Tibial artery (tissue), 4 donors: ENCODE data around the gene IGFBP1.

ENCODE experiments used
- DNase-seq, 2 donors: peaks; one replicate each; pipeline ENCODE4 v3.0.0-alpha.2; 2019
- H3K27ac ChIP-seq, 2 donors: fragments of 200-600 bp; sonication (generic) in 1 of 2; 1 replicate in 1 of 2; 2 replicates in 1 of 2; pipeline ENCODE4 v1.5.1; 2018 to 2019; ENCODE audit warnings: mild to moderate bottlenecking in 1 of 2
- H3K27me3 ChIP-seq, 2 donors: fragments of 200-600 bp; sonication (generic) in 1 of 2; one replicate each; pipeline versions ENCODE4 v1.5.1 to v1.6.0; 2016 to 2019
- H3K36me3 ChIP-seq, 3 donors: fragments of 200-600 bp; sonication (generic) in 2 of 3; one replicate each; pipeline ENCODE4 v1.5.1; 2016 to 2019; ENCODE audit warnings: mild to moderate bottlenecking in 2 of 3
- H3K4me1 ChIP-seq, 4 donors: fragments of 200-600 bp; sonication (generic) in 2 of 4; 1 replicate in 3 of 4; 2 replicates in 1 of 4; pipeline ENCODE4 v1.5.1; 2016 to 2019
- H3K4me3 ChIP-seq, 2 donors: fragments of 200-600 bp; sonication (generic) in 1 of 2; 1 replicate in 1 of 2; 2 replicates in 1 of 2; pipeline ENCODE4 v1.5.1; 2018 to 2019; ENCODE audit warnings: mild to moderate bottlenecking in 2 of 2
- H3K9me3 ChIP-seq, 3 donors: fragments of 200-600 bp; sonication (generic) in 1 of 3; one replicate each; pipeline ENCODE4 v1.5.1; 2016 to 2019
- intact Hi-C: fragments of 100-400 bp; cut with DNase I; formaldehyde crosslinking; loops from one replicate; pipeline ENCODE4 v1.15.0; 2023; ENCODE audit warnings: low total_unique reads
- TF ChIP-seq, protein P1 (sequence below), 2 experiments: fragments of 200-600 bp in 1 of 2; fragments of 450-650 bp in 1 of 2; IDR thresholded peaks; one replicate each; pipeline ENCODE4 v1.5.1; 2017 to 2019; ENCODE audit warnings: antibody characterized with exemption in 2 of 2, mild to moderate bottlenecking in 1 of 2, moderate library complexity in 1 of 2

IGFBP1 gene

GRCh38 chr7:45909561-45909960, 21.3 kb downstream of the IGFBP1 start:
- Histone ChIP-seq H3K4me1 (no peaks in the 10 kb centered on the region), H3K27ac (no peak overlapping the region), H3K9me3 (no peaks in the 10 kb centered on the region), H3K27me3 (no peaks in the 10 kb centered on the region), H3K36me3 (peaks cover 16 to 38% (median 24%) of the 10 kb centered on the region in 3 donors), H3K4me3 (no peak overlapping the region)
- TF ChIP-seq, protein P1, sequence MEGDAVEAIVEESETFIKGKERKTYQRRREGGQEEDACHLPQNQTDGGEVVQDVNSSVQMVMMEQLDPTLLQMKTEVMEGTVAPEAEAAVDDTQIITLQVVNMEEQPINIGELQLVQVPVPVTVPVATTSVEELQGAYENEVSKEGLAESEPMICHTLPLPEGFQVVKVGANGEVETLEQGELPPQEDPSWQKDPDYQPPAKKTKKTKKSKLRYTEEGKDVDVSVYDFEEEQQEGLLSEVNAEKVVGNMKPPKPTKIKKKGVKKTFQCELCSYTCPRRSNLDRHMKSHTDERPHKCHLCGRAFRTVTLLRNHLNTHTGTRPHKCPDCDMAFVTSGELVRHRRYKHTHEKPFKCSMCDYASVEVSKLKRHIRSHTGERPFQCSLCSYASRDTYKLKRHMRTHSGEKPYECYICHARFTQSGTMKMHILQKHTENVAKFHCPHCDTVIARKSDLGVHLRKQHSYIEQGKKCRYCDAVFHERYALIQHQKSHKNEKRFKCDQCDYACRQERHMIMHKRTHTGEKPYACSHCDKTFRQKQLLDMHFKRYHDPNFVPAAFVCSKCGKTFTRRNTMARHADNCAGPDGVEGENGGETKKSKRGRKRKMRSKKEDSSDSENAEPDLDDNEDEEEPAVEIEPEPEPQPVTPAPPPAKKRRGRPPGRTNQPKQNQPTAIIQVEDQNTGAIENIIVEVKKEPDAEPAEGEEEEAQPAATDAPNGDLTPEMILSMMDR (IDR thresholded peaks at IDR 0.05): no peak
- DNase-seq: no peak
- intact Hi-C loops: no loop called here

GRCh38 chr7:45910855-45911254, 22.6 kb downstream of the IGFBP1 start:
- DNase-seq: no peak
- H3K4me3 ChIP-seq: no peak overlapping the region
- H3K27ac ChIP-seq: no peak overlapping the region
- no peaks in the 10 kb centered on the region for H3K9me3 ChIP-seq
- H3K36me3 ChIP-seq: peaks cover 27 to 51% (median 37%) of the 10 kb centered on the region in 3 donors
- H3K4me1 ChIP-seq: no peaks in the 10 kb centered on the region
- H3K27me3 ChIP-seq: no peaks in the 10 kb centered on the region
- intact Hi-C loops: no loop called here
- TF ChIP-seq, protein P1 (IDR thresholded peaks at IDR 0.05): no peak

DNA sequence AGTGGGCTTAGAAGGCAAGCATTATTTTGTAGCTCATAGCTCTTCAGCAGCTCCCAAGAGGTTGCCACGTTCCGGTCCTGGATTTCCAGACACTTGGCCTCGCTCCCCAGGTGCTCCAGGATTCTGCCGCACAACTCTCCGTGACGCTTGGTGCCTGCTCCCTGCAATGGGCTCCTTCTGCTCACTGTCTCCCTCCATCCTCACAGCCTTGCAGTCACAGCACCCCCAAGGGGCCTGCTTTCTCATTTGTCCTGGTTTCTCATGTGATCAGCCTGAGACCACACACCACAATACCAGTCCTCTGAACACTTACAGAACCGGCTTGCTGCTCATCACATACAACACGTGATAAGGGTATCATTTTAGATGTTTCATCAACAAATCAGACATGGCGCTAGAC, 23.0 kb downstream of the IGFBP1 start:
- intact Hi-C loops: no loop called here
- H3K36me3 ChIP-seq: peaks cover 32 to 56% (median 42%) of the 10 kb centered on the region in 3 donors

DNA sequence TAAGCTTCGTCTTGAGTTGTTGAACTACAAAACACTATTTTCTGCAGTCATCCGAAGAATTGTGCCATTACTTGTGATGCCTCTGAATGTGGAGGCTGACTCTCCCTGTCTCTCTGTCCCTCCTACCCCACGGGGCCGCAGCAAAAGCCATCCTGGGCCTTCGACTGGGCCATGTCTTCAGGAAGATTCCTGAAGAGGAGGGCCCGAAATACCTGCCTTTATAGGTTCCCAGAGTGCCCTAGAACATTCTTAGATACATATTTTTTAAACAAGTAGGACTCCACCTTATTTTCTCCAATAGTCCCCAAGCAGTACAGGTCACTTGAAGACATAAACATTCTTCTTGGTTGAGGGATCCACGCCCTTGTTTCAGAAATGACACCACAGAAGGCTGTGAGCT, 24.7 kb downstream of the IGFBP1 start:
- Histone ChIP-seq H3K9me3 (no peaks in the 10 kb centered on the region), H3K36me3 (peaks cover 41 to 65% (median 44%) of the 10 kb centered on the region in 3 donors), H3K4me3 (no peak overlapping the region), H3K27ac (no peak overlapping the region), H3K27me3 (no peaks in the 10 kb centered on the region), H3K4me1 (peaks cover 0 to 9% (median 7%) of the 10 kb centered on the region in 4 donors)
- TF ChIP-seq, protein P1 (IDR thresholded peaks at IDR 0.05): no peak
- intact Hi-C loops: no loop called here
- no peak for DNase-seq

More for the DNA sequence above, 23.0 kb downstream of the IGFBP1 start:
- Histone ChIP-seq H3K4me3 (no peak overlapping the region), H3K27ac (no peak overlapping the region), H3K27me3 (no peaks in the 10 kb centered on the region), H3K4me1 (no peaks in the 10 kb centered on the region), H3K9me3 (no peaks in the 10 kb centered on the region)
- no peak for DNase-seq
- TF ChIP-seq, protein P1 (IDR thresholded peaks at IDR 0.05): no peak

GRCh38 chr7:45914911-45915310, 26.6 kb downstream of the IGFBP1 start:
- Histone ChIP-seq H3K27me3 (no peaks in the 10 kb centered on the region), H3K27ac (no peak overlapping the region), H3K4me3 (no peak overlapping the region), H3K9me3 (no peaks in the 10 kb centered on the region), H3K36me3 (peaks cover 41 to 65% (median 44%) of the 10 kb centered on the region in 3 donors), H3K4me1 (peaks cover 0 to 26% (median 21%) of the 10 kb centered on the region in 4 donors)
- TF ChIP-seq, protein P1 (IDR thresholded peaks at IDR 0.05): no peak
- intact Hi-C loops: loop anchor here (5.0 kb wide), 1 partner anchor 1267 kb away; no protein-coding TSS in a partner anchor
- no peak for DNase-seq

DNA sequence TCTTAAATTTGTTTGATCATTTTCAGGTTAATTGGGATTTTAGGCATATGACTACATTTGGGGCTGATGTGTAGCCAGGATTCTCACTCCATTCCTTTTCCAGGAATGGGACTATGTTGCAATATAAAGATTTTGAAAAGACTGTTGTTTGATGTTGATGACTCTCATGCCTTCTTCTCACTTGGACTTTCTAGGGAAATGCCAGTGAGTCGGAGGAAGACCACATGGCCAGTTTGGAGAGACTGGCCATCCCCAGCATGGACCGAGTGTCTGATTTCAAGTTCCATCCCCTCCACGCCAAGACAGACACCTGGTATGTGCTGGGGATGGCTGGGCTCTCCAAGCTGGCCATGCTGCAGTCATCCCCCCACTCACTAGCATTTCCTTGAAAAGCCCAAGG, 27.3 kb downstream of the IGFBP1 start:
- Histone ChIP-seq H3K27me3 (no peaks in the 10 kb centered on the region), H3K4me1 (peaks cover 0 to 33% (median 26%) of the 10 kb centered on the region in 4 donors), H3K9me3 (no peaks in the 10 kb centered on the region), H3K36me3 (peaks cover 41 to 65% (median 44%) of the 10 kb centered on the region in 3 donors), H3K4me3 (no peak overlapping the region), H3K27ac (no peak overlapping the region)
- TF ChIP-seq, protein P1 (IDR thresholded peaks at IDR 0.05): no peak
- intact Hi-C loops: loop anchor here (2.0 to 5.0 kb wide), 2 partner anchors 1173 to 1267 kb away; no protein-coding TSS in a partner anchor
- no peak for DNase-seq
